ENCODE results near the gene HK1.

DNA sequence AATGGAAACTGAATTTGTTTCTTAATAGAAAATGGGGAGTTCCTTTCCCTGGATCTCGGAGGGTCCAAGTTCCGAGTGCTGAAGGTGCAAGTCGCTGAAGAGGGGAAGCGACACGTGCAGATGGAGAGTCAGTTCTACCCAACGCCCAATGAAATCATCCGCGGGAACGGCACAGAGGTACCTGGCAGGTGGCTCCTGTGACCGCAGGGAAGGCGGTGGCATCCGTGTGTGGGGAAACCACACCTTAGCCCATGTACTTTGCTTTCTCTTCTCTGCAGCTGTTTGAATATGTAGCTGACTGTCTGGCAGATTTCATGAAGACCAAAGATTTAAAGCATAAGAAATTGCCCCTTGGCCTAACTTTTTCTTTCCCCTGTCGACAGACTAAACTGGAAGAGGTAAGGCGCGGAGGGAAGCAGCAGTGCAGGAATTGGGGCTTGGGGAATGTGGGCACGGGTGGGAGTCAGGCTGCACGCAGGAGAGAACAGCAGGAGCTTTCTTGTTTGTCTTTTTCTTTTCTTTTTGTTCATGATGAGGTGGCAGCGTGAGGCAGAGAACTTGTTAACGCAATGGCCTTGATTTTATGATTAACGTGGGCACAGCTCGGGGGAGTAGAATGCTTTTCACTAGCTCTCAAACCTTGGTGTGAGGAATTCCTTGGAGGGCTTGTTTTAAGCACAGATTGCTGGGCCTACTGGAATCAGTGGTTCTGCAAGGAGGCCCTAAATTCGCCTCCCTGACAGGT lies 45.4 kb upstream of the HK1 start:
- TF ChIP-seq, protein P1, sequence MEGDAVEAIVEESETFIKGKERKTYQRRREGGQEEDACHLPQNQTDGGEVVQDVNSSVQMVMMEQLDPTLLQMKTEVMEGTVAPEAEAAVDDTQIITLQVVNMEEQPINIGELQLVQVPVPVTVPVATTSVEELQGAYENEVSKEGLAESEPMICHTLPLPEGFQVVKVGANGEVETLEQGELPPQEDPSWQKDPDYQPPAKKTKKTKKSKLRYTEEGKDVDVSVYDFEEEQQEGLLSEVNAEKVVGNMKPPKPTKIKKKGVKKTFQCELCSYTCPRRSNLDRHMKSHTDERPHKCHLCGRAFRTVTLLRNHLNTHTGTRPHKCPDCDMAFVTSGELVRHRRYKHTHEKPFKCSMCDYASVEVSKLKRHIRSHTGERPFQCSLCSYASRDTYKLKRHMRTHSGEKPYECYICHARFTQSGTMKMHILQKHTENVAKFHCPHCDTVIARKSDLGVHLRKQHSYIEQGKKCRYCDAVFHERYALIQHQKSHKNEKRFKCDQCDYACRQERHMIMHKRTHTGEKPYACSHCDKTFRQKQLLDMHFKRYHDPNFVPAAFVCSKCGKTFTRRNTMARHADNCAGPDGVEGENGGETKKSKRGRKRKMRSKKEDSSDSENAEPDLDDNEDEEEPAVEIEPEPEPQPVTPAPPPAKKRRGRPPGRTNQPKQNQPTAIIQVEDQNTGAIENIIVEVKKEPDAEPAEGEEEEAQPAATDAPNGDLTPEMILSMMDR (IDR thresholded peaks at IDR 0.05; ENCODE audit: poor library complexity) = no peak
- no peak for TF ChIP-seq EZH2phosphoT487 (IDR thresholded peaks at IDR 0.05; ENCODE audit: low read depth, severe bottlenecking, unreplicated experiment)
- no peak for TF ChIP-seq EZH2 (IDR thresholded peaks at IDR 0.05; ENCODE audit: borderline replicate concordance)

Data from hepatocyte (in vitro differentiated cells).